ENCODE data around the gene PSMF1. TPM values are rescaled to one million over a fixed set of nuclear protein-coding genes. Genes with fewer than 3 reads are reported as not detected.

Gene PSMF1
- total and polyA plus RNA-seq, 2 of the 13 experiments (the other 11 are each of a cell fraction or from before 2014, with no cell fraction given): 82.5 to 86.0 TPM

- TF ChIP-seq STAT6 (CRISPR knock-in tag; IDR thresholded peaks at IDR 0.05; ENCODE audit: borderline replicate concordance) (no peak), RARG (CRISPR knock-in tag; IDR thresholded peaks at IDR 0.05; ENCODE audit: low read depth) (no peak), CSRNP1 (CRISPR knock-in tag; IDR thresholded peaks at IDR 0.05) (no peak), ZNF280B (CRISPR knock-in tag; IDR thresholded peaks at IDR 0.05; ENCODE audit: borderline replicate concordance) (peak; percentile 79; the same call in 1 of the 2 replicates), ZNF800 (CRISPR knock-in tag; IDR thresholded peaks at IDR 0.05) (0 out of 2 replicates have a peak, but pooled peaks have one; percentile 2), REXO4 (CRISPR knock-in tag; IDR thresholded peaks at IDR 0.05; ENCODE audit: borderline replicate concordance) (no peak), KDM5B (CRISPR knock-in tag; IDR thresholded peaks at IDR 0.05; ENCODE audit: borderline replicate concordance) (peak; percentile 69; the same call in 1 of the 2 replicates), HMG20A (CRISPR knock-in tag; IDR thresholded peaks at IDR 0.05; ENCODE audit: borderline replicate concordance) (no peak), ZNF768 (CRISPR knock-in tag; IDR thresholded peaks at IDR 0.05) (peak; percentile 22; the same call in 1 of the 2 replicates), ZNF292 (CRISPR knock-in tag; IDR thresholded peaks at IDR 0.05; ENCODE audit: borderline replicate concordance, low read depth) (0 out of 2 replicates have a peak, but pooled peaks have one; percentile 26), DRAP1 (CRISPR knock-in tag; IDR thresholded peaks at IDR 0.05) (no peak), IKZF5 (CRISPR knock-in tag; IDR thresholded peaks at IDR 0.05) (no peak; the same call in 1 of the 2 replicates), HNRNPL (IDR thresholded peaks at IDR 0.05; ENCODE audit: low read depth, low read length) (0 out of 2 replicates have a peak, but pooled peaks have one; percentile 49), SALL1 (CRISPR knock-in tag; IDR thresholded peaks at IDR 0.05) (peak; percentile 51), ZFY (CRISPR knock-in tag; IDR thresholded peaks at IDR 0.05) (peak; percentile 25; the same call in 1 of the 2 replicates)
Observed at GRCh38 chr20:1186367-1186991, 68.1 kb downstream of the PSMF1 start (continued).
